ENCODE data around the gene MTUS2. TPM values are rescaled to one million over a fixed set of nuclear protein-coding genes. Genes with fewer than 3 reads are reported as not detected.

The MTUS2 gene
- polyA plus RNA-seq, 1 donor, result 0.52 TPM

- no peak for DNase-seq
These were observed 434.7 kb downstream of the MTUS2 start for GRCh38 chr13:29254626-29255370.

GRCh38 chr13:29255567-29255966 is 435.4 kb downstream of the MTUS2 start:
- DNase-seq, result no peak

GRCh38 chr13:29260684-29261083 is 440.5 kb downstream of the MTUS2 start:
- no peak for DNase-seq

- no peak for DNase-seq
These were observed 446.1 kb downstream of the MTUS2 start for GRCh38 chr13:29266261-29266660.

GRCh38 chr13:29266756-29267733 is 446.9 kb downstream of the MTUS2 start:
- DNase-seq, result no peak

- DNase-seq, result no peak
These were observed 450.3 kb downstream of the MTUS2 start for GRCh38 chr13:29270271-29270985.

GRCh38 chr13:29271606-29272005 is 451.5 kb downstream of the MTUS2 start:
- DNase-seq, result no peak

- no peak for DNase-seq
These were observed 459.5 kb downstream of the MTUS2 start for GRCh38 chr13:29279356-29280254.

GRCh38 chr13:29281932-29282495 is 461.9 kb downstream of the MTUS2 start:
- DNase-seq, result no peak

- DNase-seq, result no peak
These were observed 464.6 kb downstream of the MTUS2 start for GRCh38 chr13:29284726-29285125.

- DNase-seq, result no peak
These were observed 467.1 kb downstream of the MTUS2 start for GRCh38 chr13:29287237-29287636.

GRCh38 chr13:29292045-29292444 is 471.9 kb downstream of the MTUS2 start:
- DNase-seq, result no peak

GRCh38 chr13:29294821-29295220 is 474.7 kb downstream of the MTUS2 start:
- no peak for DNase-seq

- no peak for DNase-seq
These were observed 480.9 kb downstream of the MTUS2 start for GRCh38 chr13:29301027-29301426.

GRCh38 chr13:29304148-29304547 is 484.0 kb downstream of the MTUS2 start:
- DNase-seq, result no peak

- no peak for DNase-seq
These were observed 490.7 kb downstream of the MTUS2 start for GRCh38 chr13:29310806-29311205.

GRCh38 chr13:29315847-29316246 is 495.7 kb downstream of the MTUS2 start:
- no peak for DNase-seq

- no peak for DNase-seq
These were observed 497.7 kb downstream of the MTUS2 start for GRCh38 chr13:29317828-29318227.

GRCh38 chr13:29318741-29319140 is 498.6 kb downstream of the MTUS2 start:
- DNase-seq, result no peak

- no peak for DNase-seq
These were observed 499.3 kb downstream of the MTUS2 start for GRCh38 chr13:29319451-29319850.

GRCh38 chr13:29323954-29324353 is 503.8 kb downstream of the MTUS2 start:
- no peak for DNase-seq
